Testis (tissue), 2 donors: ENCODE measurements around the gene PTGER4.

Source experiments
- POLR2A ChIP-seq: fragments of 450-650 bp; IDR thresholded peaks from one replicate; pipeline ENCODE4 v1.6.1; 2017; ENCODE audit warnings: antibody characterized with exemption, mild to moderate bottlenecking, moderate library complexity
- TF ChIP-seq, protein P1 (sequence below), 3 experiments: fragments of 450-650 bp in 2 of 3; fragments of 200-600 bp in 1 of 3; sonication (generic) in 1 of 3; IDR thresholded peaks; one replicate each; pipeline ENCODE4 v1.5.1; 2016 to 2019; ENCODE audit warnings: antibody characterized with exemption in 3 of 3, mild to moderate bottlenecking in 2 of 3, moderate library complexity in 1 of 3

DNA sequence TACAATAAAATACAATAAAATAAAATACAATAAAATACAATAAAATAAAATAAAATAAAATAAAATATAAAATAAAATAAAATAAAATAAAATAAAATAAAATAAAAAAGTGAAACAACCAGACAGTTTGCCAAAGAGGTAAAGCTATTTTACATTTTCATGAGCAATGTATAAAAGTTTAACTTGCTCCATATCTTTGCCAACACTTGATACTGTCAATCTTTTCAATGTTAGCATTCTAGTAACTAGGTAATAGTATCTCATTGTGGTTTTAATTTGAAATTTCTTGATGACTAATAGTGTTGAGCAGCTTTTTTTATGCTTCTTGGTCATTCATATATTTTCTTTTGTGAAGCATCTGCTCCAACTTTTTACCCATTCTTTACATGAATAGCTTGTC lies 58.8 kb downstream of the PTGER4 start:
- TF ChIP-seq, protein P1, sequence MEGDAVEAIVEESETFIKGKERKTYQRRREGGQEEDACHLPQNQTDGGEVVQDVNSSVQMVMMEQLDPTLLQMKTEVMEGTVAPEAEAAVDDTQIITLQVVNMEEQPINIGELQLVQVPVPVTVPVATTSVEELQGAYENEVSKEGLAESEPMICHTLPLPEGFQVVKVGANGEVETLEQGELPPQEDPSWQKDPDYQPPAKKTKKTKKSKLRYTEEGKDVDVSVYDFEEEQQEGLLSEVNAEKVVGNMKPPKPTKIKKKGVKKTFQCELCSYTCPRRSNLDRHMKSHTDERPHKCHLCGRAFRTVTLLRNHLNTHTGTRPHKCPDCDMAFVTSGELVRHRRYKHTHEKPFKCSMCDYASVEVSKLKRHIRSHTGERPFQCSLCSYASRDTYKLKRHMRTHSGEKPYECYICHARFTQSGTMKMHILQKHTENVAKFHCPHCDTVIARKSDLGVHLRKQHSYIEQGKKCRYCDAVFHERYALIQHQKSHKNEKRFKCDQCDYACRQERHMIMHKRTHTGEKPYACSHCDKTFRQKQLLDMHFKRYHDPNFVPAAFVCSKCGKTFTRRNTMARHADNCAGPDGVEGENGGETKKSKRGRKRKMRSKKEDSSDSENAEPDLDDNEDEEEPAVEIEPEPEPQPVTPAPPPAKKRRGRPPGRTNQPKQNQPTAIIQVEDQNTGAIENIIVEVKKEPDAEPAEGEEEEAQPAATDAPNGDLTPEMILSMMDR (IDR thresholded peaks at IDR 0.05): no peak
- no peak for TF ChIP-seq POLR2A
